Transverse colon (tissue), 4 donors: ENCODE measurements around the gene PJA2. TPM values are rescaled to one million over a fixed set of nuclear protein-coding genes. Genes with fewer than 3 reads are reported as not detected.
A peak's percentile ranks its signal among the peaks of the same experiment; 100 is the strongest.

ENCODE experiments used
- DNase-seq: peaks from one replicate; pipeline ENCODE4 v3.0.0-alpha.2; 2019
- H3K27ac ChIP-seq, 4 donors: fragments of 200-600 bp; sonication (generic); 2 replicates each; pipeline ENCODE4 v1.5.1; 2016 to 2018; ENCODE audit warnings: inconsistent platforms in 4 of 4
- H3K27me3 ChIP-seq: fragments of 200-600 bp; sonication (generic); 2 replicates; pipeline ENCODE4 v1.5.1; 2017; ENCODE audit warnings: inconsistent platforms
- H3K36me3 ChIP-seq, 4 donors: fragments of 200-600 bp; sonication (generic); 2 replicates each; pipeline ENCODE4 v1.5.1; 2017 to 2019; ENCODE audit warnings: inconsistent platforms in 4 of 4
- H3K4me1 ChIP-seq, 4 donors: fragments of 200-600 bp; sonication (generic); 2 replicates each; pipeline ENCODE4 v1.5.1; 2017 to 2020; ENCODE audit warnings: inconsistent platforms in 4 of 4
- H3K4me3 ChIP-seq, 4 donors: fragments of 200-600 bp; sonication (generic); 1 replicate in 1 of 4; 2 replicates in 3 of 4; pipeline versions ENCODE4 v1.5.1 to v1.6.1; 2017 to 2019; ENCODE audit warnings: inconsistent platforms in 4 of 4
- H3K9me3 ChIP-seq, 2 donors: fragments of 200-600 bp; sonication (generic); 2 replicates each; pipeline ENCODE4 v1.5.1; 2017 to 2019; ENCODE audit warnings: inconsistent platforms in 2 of 2
- EP300 ChIP-seq: sonication (generic); formaldehyde crosslinking; IDR thresholded peaks from one replicate; pipeline ENCODE4 v1.6.1; 2017; ENCODE audit warnings: antibody characterized with exemption, low read depth
- POLR2A ChIP-seq: fragments of 450-650 bp; IDR thresholded peaks from one replicate; pipeline ENCODE4 v1.6.1; 2016; ENCODE audit warnings: antibody characterized with exemption, mild to moderate bottlenecking, moderate library complexity
- POLR2AphosphoS5 ChIP-seq, 3 donors: sonication (generic); formaldehyde crosslinking; IDR thresholded peaks; one replicate each; pipeline ENCODE4 v1.6.1; 2016; ENCODE audit warnings: antibody characterized with exemption in 3 of 3
- WGBS, 2 donors: methylation state at CpG; one replicate each; pipeline ENCODE4 v1.1.5; 2018; ENCODE audit warnings: low coverage in 1 of 2; 5-methylcytosine and 5-hydroxymethylcytosine counted together
- in situ Hi-C, 4 donors: fragments of 200-750 bp; cut with MboI; loops; one replicate each; pipeline versions ENCODE4 v1.15.0 to v1.15.1; 2017; ENCODE audit warnings: low sequenced_read_pairs in 3 of 4, low pct_ligation_motif_present in 1 of 4, low pct_unique_long_range_greater_than_20kb in 1 of 4
- intact Hi-C: fragments of 100-400 bp; cut with DNase I; formaldehyde crosslinking; loops from one replicate; pipeline ENCODE4 v1.15.1; 2023; ENCODE audit warnings: low total_unique reads
- total RNA-seq, 4 donors: library from RNA; depleted of rRNA; stranded (reverse); fragments of >200 nt; gene quantifications; one replicate each; pipeline ENCODE4 v1.1.0, GENCODE V29; 2016
- TF ChIP-seq, protein P1 (sequence below), 5 experiments: fragments of 200-600 bp in 3 of 5; fragments of 450-650 bp in 2 of 5; sonication (generic) in 3 of 5; IDR thresholded peaks; 1 replicate in 2 of 5; 2 replicates in 3 of 5; pipeline ENCODE4 v1.5.1; 2016 to 2017; ENCODE audit warnings: antibody characterized with exemption in 5 of 5, inconsistent platforms in 3 of 5, mild to moderate bottlenecking in 2 of 5, moderate library complexity in 1 of 5

The PJA2 gene
- total RNA-seq, 4 donors from 2014 or later = 62.5 to 93.8 (median 78.2) TPM

DNA sequence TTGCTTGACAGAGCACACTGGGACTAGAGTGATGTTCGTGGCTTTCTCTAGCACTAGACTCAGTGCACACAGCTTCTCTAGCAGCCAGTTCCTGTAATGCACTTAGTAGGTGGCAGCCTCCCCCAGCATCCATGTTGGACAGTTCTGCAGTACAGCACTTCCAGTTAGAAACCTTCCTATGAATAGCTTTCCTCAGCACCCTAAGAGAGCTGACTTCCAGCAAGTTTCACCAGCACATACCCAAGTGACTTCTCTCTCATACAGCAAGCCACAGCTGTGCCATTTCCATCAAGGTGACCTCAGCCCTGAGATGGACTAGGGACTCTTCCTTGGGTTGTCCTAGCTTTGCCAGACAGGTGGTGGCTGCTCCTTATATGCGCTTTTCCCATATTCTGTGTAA lies 60.4 kb downstream of the PJA2 start:
- Histone ChIP-seq H3K36me3 (peaks cover 0 to 25% (median 5%) of the 10 kb centered on the region in 4 donors), H3K27ac (peak overlapping the region in 1 of 4 donors; percentile 11), H3K27me3 (no peaks in the 10 kb centered on the region), H3K4me1 (peaks cover 7 to 43% (median 11%) of the 10 kb centered on the region in 4 donors), H3K9me3 (no peaks in the 10 kb centered on the region), H3K4me3 (no peak overlapping the region)
- TF ChIP-seq POLR2A = no peak
- TF ChIP-seq, protein P1, sequence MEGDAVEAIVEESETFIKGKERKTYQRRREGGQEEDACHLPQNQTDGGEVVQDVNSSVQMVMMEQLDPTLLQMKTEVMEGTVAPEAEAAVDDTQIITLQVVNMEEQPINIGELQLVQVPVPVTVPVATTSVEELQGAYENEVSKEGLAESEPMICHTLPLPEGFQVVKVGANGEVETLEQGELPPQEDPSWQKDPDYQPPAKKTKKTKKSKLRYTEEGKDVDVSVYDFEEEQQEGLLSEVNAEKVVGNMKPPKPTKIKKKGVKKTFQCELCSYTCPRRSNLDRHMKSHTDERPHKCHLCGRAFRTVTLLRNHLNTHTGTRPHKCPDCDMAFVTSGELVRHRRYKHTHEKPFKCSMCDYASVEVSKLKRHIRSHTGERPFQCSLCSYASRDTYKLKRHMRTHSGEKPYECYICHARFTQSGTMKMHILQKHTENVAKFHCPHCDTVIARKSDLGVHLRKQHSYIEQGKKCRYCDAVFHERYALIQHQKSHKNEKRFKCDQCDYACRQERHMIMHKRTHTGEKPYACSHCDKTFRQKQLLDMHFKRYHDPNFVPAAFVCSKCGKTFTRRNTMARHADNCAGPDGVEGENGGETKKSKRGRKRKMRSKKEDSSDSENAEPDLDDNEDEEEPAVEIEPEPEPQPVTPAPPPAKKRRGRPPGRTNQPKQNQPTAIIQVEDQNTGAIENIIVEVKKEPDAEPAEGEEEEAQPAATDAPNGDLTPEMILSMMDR (IDR thresholded peaks at IDR 0.05) = no peak
- TF ChIP-seq EP300 = no peak
- no peak for TF ChIP-seq POLR2AphosphoS5 (IDR thresholded peaks at IDR 0.05)
- intact Hi-C loops (no loop called here), in situ Hi-C loops (no loop called here)
- WGBS, 2 donors = 88 to 94% methylated on average over 2 of the region's 2 CpGs
- DNase-seq = no peak

DNA sequence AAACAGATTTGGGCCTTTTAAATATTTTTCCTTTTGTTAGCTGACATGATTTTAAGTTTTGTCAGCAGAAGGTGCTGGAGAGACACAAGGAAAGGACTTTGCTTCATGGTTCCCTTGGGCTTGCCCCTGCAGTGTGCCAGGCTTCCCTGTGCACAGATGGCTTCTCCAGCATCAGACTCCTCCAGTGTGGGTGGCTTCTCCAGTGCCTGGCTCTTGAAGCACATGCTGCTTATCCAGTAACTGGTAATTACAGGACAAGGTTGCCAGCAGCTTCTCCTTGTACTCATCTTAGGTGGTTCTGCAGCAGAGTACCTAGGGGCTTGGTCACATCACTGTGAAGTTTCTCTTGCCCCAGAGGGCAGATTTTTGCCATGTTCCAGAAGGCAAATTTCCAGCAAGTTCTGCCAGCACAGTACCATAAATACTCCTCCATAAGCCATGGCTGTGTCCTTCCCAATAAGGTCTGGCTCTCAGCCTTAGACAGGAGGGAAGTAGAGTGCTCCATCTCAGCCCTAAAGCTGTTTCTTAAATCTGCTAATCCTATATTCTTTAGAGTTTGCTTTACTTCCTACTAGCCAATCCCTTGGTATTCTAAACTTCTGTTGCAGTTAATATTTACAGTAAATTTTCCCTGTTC lies 62.4 kb downstream of the PJA2 start:
- H3K36me3 ChIP-seq = peaks cover 0 to 34% (median 10%) of the 10 kb centered on the region in 4 donors
- in situ Hi-C loops (no loop called here), intact Hi-C loops (no loop called here)
- H3K9me3 ChIP-seq = no peaks in the 10 kb centered on the region
- no peak for TF ChIP-seq POLR2AphosphoS5 (IDR thresholded peaks at IDR 0.05)
- TF ChIP-seq, protein P1 (IDR thresholded peaks at IDR 0.05) = no peak
- H3K27ac ChIP-seq = peak overlapping the region in 2 of 4 donors; percentile 26 to 49
- no peaks in the 10 kb centered on the region for H3K27me3 ChIP-seq
- no peak overlapping the region for H3K4me3 ChIP-seq
- no peak for DNase-seq
- peaks cover 7 to 41% (median 11%) of the 10 kb centered on the region in 4 donors for H3K4me1 ChIP-seq

DNA sequence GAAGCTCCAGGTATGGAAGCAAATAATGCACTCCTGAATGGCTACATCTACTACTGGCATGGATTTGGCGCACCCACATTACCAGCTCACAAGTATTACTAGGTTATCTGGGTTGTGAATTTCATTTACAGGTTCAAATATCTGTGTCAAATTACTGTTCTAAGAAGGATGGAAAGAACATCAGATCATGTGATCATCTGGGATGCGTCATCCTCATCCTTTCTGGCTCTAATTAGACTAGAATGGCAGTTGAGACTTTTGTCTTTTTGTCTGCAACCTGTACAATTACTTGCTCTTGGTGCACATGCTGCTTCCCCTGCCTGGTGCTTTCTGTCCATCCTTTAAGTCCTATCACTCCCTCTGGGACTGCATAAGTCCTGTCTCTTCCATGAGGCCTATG lies 64.1 kb downstream of the PJA2 start:
- in situ Hi-C loops = no loop called here
- Histone ChIP-seq H3K4me3 (no peak overlapping the region), H3K9me3 (no peaks in the 10 kb centered on the region), H3K4me1 (peaks cover 7 to 29% (median 11%) of the 10 kb centered on the region in 4 donors), H3K36me3 (peaks cover 0 to 27% (median 10%) of the 10 kb centered on the region in 4 donors), H3K27me3 (no peaks in the 10 kb centered on the region), H3K27ac (no peak overlapping the region)
- intact Hi-C loops = no loop called here
- TF ChIP-seq EP300 (no peak), POLR2AphosphoS5 (IDR thresholded peaks at IDR 0.05) (no peak), POLR2A (no peak)
- TF ChIP-seq, protein P1 (IDR thresholded peaks at IDR 0.05) = no peak
- WGBS, 2 donors = 98 to 100% methylated on average over 1 to 2 of the region's 2 CpGs
- DNase-seq = no peak

DNA sequence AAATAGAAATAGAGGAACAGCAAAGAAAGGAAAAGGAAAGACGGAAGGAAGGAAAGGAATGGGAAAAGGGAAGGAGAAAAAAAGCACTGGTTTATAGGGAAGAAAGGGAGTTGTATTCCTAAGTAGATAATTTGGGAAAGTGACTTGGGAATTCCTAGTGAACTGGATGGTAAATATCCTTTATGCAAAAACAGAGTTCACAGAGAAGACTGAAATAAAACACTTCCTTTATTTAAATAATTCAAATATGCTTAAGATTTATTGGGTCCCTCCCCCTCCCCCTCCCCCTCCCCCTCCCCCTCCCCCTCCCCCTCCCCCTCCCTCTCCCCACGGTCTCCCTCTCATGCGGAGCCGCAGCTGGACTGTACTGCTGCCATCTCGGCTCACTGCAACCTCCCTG lies 69.4 kb downstream of the PJA2 start:
- DNase-seq = no peak
- 90 to 100% methylated on average over 1 of the region's 5 CpGs for WGBS, 2 donors
- in situ Hi-C loops = no loop called here

More for the DNA sequence above, 69.4 kb downstream of the PJA2 start:
- H3K9me3 ChIP-seq = no peaks in the 10 kb centered on the region
- H3K36me3 ChIP-seq = peaks cover 0 to 27% (median 12%) of the 10 kb centered on the region in 4 donors
- intact Hi-C loops = no loop called here
- H3K27me3 ChIP-seq = no peaks in the 10 kb centered on the region
- no peak overlapping the region for H3K27ac ChIP-seq
- H3K4me3 ChIP-seq = no peak overlapping the region
- H3K4me1 ChIP-seq = no peaks in the 10 kb centered on the region
- TF ChIP-seq POLR2A (no peak), EP300 (no peak), POLR2AphosphoS5 (IDR thresholded peaks at IDR 0.05) (no peak)
- TF ChIP-seq, protein P1 (IDR thresholded peaks at IDR 0.05) = no peak
